Activated CD4-positive, alpha-beta T cell treated with anti-CD3 and anti-CD28 coated beads, Interleukin-2, Interleukin-4, amounts not matched to agents 100 ng/mL and 50 ng/mL, durations not matched to agents 16 hours and 8 hours (primary cell): Measurements from ENCODE around the gene DAG1.
"Not testable (repeated sequence)": the region's sequence is repeated elsewhere in the genome, so short reads cannot be mapped to it uniquely, and the experiment has no call there.

ENCODE experiments used
- DNase-seq: peaks from one replicate; pipeline ENCODE4 v3.0.0-alpha.2; 2020; ENCODE audit warnings: low spot score

Gene DAG1

GRCh38 chr3:49470714-49471420 lies 800 bp downstream of the DAG1 start:
- DNase-seq, result no peak

GRCh38 chr3:49471856-49472495 lies 1.9 kb downstream of the DAG1 start:
- no peak for DNase-seq

DNA sequence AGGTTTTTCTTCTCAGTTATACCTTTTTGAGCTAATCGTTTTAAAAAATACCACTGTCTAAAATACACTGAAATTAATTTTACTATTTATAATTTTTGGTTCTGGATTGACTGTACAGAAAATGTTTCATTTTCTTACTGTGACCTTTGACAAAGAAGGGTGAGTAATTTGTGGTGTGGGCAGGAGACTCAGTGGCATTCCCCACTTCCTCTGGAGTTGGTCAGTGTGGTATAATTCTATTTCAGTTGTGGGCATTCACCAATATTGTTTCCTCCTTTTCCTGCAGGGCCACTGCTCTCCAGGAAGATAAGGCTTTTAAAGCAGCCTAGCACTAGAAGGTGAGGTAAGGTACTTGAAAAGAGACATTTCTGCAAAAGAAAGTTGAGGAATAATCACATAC lies 6.5 kb downstream of the DAG1 start:
- peak; percentile 67 for DNase-seq

DNA sequence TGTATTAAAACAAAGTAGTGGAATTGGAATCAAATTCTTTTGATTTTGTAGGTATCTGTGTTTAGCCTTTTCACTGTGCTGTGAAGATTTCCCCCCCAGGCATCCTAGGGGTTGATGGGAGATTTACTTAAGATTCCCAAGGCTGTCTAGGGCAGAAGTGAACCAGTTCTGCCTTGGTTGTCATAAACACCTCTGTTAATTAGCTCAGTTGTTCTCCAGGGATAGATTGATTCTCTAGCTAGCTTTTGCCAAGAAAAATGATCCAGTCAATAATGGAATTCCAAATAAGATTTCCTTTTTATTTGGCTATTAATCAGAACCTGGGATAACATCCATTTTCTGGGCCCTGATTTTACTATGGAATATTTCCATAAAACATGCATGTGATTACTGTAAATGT lies 12.7 kb downstream of the DAG1 start:
- DNase-seq, result no peak

DNA sequence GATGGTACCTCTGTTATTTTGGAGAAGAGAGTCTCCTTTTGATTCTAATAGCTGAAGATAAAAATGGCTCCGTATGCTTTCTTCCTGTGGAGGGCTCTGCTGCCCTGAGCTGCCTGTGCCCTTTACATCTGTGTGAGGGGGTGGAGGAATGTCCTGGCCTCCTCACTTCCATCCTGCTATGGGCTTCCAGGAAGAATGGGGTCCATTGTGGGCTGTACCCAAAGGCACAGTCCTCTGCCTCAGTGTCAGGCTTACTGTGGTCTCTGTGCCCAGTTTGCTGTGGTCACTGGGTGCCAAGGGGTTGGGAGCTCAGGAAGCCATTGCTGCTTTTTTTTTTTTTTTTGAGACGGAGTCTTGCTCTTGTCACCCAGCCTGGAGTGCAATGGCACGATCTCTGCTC lies 14.4 kb downstream of the DAG1 start:
- no peak for DNase-seq

GRCh38 chr3:49489247-49489646 lies 19.2 kb downstream of the DAG1 start:
- no peak for DNase-seq

- DNase-seq, result no peak
Observed at GRCh38 chr3:49492969-49493368, 22.9 kb downstream of the DAG1 start.

DNA sequence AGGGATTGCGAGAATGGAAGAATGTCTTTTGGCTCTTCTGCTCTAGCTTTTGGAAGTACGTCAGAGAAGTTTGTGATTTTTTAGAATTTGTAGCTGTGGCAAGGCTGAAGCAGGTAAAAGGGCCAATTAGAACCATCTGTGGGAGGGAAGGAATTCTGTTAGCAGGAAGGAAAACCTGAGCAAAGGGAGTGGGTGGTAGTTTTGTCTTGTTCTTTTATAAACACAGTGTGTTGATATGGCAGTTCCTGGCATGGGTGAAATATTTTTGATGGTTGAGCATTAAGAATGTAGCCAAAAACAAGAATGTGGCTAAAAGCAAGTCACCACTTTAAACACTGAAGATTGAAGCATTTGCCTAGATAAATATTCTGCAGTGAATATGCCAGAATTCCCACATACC lies 23.8 kb downstream of the DAG1 start:
- DNase-seq, result no peak

DNA sequence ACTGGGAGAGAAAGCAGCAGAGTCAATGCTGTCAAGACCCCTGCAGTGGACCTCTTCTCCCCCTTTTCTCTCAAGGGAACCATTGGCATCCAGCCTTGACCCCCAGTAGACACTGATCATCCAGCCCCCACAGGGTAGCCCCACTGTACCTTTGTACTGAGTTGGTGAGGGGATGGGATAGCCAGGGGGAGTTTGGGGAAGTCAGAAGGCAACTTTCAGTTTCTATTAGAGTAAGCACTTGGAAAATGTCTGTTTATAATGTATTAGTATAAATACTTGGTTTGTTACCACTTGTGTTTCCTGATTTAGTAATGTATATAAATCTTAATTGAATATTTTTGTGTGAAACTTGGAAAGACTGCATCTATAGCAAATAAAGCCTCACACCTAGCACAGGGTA lies 25.0 kb downstream of the DAG1 start:
- no peak for DNase-seq

DNA sequence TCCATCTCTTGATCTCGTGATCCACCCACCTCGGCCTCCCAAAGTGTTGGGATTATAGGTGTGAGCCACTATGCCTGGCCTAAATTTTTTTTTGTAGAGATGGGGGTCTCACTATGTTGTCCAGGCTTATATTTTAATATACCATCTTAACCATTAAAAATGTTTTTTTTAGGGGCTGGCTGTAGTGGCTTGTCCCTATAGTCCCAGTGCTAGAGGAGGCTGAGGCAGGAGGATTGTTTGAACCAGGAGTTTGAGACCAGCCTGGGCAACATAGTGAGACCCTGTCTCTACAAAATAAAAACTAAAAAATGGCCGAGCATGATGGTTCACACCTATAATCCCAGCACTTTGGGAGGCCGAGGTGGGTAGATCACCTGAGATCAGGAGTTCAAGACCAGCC lies 26.8 kb downstream of the DAG1 start:
- DNase-seq, result not testable (repeated sequence)

DNA sequence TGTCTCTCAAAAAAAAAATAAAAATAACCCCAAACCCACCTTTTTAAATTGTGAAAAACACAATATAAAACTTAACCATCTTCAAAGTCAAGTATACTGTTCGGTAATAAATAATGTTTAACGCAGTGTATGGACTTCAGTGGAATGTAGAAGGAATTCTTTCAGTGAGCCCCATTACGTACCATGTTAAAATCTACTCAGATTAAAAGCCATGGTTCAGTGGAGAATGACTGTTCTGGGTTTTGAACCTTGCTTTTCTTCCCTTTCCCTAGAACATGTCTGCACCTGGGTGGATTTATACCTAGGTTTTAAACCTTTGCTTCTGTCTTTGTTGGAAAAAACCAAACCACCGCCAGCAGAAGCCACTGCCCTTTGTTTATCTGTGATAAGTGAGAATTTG lies 27.5 kb downstream of the DAG1 start:
- no peak for DNase-seq

DNA sequence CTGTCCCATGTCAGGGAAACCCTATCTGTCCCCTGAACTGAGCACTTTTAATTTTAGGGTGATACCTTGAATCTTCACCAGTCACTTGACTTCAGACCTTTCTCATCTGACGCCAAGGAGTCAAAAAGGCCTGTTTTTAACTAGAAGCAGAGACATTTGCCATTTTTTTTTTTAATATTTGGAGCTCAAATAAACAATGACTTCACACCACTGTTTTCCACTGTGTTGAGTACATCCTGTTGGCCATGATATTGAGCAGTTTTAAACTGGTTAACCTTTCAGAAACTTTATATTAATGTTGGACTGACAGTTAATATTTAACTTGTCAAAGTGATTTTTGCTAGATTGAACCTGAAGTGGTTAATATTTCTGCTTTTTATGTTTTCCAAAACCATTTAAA lies 28.2 kb downstream of the DAG1 start:
- no peak for DNase-seq

- no peak for DNase-seq
Observed at GRCh38 chr3:49498648-49499047, 28.6 kb downstream of the DAG1 start.

GRCh38 chr3:49500205-49500731 lies 30.2 kb downstream of the DAG1 start:
- no peak for DNase-seq

DNA sequence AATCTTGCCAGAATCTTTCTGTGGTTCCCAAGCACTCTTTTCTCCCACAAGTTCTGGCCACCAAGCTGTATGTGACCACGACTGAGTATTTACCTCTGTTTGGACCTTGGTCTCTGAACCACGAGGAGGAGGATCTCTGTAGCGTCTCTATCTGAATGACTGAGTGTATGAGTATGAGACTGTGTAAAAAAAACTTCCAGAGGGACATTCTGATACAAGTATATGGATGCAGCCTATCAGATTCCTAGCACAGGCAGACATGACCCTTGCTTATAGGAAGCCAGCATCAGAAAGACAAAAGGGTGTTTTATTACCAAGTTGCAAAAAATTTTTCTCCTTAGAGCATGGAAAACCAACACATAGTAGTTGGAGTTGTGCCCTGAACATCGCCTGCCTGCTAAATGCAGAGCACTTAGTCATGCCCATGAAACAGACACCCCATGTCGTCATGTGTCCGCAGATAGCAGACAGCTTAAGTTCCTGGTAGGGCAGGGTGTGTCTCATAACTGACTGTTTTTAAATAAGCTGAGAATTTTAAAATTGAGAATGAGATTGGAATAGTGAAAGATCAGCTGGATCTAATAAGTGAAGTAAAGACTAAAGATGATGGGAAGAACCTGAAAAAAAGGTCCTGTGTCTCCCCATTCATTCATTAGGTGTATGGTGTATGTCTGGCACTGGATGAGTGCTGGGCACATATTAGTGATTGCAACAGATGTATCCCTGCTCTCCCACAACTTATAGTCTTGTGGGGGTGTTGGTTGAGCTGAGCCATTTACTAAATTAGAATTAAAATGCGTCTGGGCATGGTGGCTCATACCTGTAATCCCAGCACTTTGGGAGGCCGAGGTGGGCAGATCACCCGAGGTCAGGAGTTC lies 30.9 kb downstream of the DAG1 start:
- no peak for DNase-seq

DNA sequence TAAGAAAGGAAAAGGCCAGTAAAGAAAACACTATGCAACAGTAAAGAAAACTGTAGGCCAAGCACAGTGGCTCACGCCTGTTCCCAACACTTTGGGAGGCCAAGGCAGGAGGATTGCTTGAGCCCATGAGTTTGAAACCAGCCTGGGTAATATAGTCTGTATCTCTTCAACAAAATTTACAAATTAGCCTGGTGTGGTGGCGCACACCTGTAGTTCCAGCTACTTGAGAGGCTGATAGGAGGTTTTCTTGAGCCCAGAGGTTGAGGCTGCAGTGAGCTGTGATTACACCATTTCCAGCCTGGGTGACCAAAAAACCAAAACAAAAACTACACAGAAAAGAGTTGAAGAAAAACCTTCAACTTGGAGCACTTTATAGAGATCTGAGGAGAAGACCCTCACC lies 31.8 kb downstream of the DAG1 start:
- DNase-seq, result no peak

DNA sequence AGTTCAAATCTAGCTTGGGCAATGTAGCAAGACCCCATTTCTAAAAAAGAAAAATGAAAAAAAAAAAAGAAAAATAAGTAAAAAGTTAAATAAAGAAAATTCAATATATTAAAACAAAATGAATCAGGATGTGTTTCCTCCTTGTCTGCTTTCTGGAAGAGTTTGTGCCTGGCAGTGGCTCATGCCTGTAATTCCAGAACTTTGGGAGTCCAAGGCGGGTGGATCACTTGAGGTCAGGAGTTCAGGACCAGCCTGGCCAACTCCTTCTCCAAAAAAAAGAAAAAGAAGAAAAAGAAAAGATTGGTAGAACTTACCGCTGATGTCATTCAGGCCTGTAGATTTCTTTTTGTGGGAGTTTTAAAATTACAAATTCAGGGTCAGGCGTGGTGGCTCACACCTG lies 36.8 kb downstream of the DAG1 start:
- no peak for DNase-seq

GRCh38 chr3:49509028-49509561 lies 39.0 kb downstream of the DAG1 start:
- no peak for DNase-seq

- DNase-seq, result no peak
Observed at GRCh38 chr3:49511639-49512038, 41.6 kb downstream of the DAG1 start.

DNA sequence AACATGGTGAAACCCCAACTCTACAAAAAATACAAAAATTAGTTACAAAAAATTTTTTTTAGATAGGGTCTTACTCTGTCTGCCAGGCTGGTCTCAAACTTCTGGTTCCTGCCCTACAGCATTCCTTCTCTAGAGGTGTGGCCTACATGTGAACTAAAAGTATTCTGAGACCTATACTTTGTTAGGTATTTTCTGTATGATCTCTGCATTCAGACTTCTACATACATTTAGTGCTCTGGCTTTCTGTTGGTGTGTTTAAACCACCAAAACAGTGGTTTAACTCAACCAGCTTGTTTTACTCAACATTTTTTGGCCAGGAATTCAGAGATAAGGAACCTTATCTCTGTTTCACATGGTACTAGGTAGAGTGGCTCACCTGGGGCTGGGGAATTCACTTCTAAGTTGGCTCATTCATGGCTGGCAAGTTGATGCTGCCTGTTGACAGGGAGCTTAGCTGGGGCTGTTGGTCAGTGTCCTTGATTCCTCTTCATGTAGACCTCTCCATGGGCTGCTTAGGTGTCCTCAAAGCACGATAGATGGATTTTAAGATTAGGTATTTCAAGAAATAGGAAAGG lies 42.8 kb downstream of the DAG1 start:
- no peak for DNase-seq

- DNase-seq, result no peak
Observed at GRCh38 chr3:49513494-49514124, 43.5 kb downstream of the DAG1 start.

DNA sequence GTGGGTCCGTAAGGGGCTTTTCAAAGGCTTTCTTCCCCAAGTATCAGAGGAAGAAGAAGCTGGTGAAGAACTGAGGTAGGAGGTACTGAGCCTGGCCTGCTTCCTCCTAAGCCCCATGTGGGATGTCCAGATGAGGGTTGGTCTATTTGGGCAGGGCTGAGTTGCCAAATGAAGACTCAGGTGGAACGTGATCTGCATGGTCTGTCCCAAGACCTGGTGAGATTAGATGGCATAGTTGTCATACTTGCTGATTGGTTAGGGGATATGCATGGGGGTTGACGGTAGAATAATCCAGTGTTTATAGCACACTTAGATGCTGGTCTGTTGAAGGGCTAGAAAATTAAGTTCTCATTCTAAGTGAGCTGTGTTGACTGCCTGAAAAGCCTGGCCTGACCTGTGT lies 47.9 kb downstream of the DAG1 start:
- DNase-seq, result no peak
